ENCODE measurements around the gene DIP2A.

GRCh38 chr21:46594276-46594675 lies 135.6 kb downstream of the DIP2A start:
- TF ChIP-seq CTCF (IDR thresholded peaks at IDR 0.05) (no peak), POLR2A (IDR thresholded peaks at IDR 0.05) (no peak)

Data from gastroesophageal sphincter (tissue), 3 donors.